Cardiac septum (tissue), 1 donor: ENCODE measurements around the gene GPX6. TPM values are rescaled to one million over a fixed set of nuclear protein-coding genes. Genes with fewer than 3 reads are reported as not detected.
"Not testable (repeated sequence)": the region's sequence is repeated elsewhere in the genome, so short reads cannot be mapped to it uniquely, and the experiment has no call there.

Source experiments
- DNase-seq: peaks from one replicate; pipeline ENCODE4 v3.0.0-alpha.2; 2020; ENCODE audit warnings: low spot score
- intact Hi-C: fragments of 100-400 bp; cut with DNase I; formaldehyde crosslinking; loops from one replicate; pipeline ENCODE4 v1.14.0; 2022
- long read RNA-seq: library from polyadenylated mRNA; unstranded; transcript quantifications from one replicate; pipeline ENCODE4 v2.0.0, GENCODE V29; 2021
- total RNA-seq: library from RNA; stranded (reverse); fragmentation: NEBNext Ultra II Directional; extraction: Animal tissue kit (Norgen Biotek cat#: 25700); gene quantifications from one replicate; pipeline ENCODE4 v1.2.1, GENCODE V29; 2021
- donor health status: DM: no; HTN: no; CAD: no.

Gene GPX6
- not detected for total RNA-seq
- long read RNA-seq = 0 reads

- intact Hi-C loops = no loop called here
- no peak for DNase-seq
Measured at GRCh38 chr6:28515676-28516075, at the start of gene GPX6. Gene GPX6 (minus strand): TSS chr6:28515793. CDS start chr6:28515743, 50 bp downstream.

- intact Hi-C loops = no loop called here
- DNase-seq = no peak
Measured at GRCh38 chr6:28563430-28564095, 48.0 kb upstream of the GPX6 start.

- intact Hi-C loops = no loop called here
- no peak for DNase-seq
Measured at GRCh38 chr6:28558629-28559028, 43.0 kb upstream of the GPX6 start.

GRCh38 chr6:28555136-28555535, 39.5 kb upstream of the GPX6 start:
- intact Hi-C loops = no loop called here
- DNase-seq = no peak

DNA sequence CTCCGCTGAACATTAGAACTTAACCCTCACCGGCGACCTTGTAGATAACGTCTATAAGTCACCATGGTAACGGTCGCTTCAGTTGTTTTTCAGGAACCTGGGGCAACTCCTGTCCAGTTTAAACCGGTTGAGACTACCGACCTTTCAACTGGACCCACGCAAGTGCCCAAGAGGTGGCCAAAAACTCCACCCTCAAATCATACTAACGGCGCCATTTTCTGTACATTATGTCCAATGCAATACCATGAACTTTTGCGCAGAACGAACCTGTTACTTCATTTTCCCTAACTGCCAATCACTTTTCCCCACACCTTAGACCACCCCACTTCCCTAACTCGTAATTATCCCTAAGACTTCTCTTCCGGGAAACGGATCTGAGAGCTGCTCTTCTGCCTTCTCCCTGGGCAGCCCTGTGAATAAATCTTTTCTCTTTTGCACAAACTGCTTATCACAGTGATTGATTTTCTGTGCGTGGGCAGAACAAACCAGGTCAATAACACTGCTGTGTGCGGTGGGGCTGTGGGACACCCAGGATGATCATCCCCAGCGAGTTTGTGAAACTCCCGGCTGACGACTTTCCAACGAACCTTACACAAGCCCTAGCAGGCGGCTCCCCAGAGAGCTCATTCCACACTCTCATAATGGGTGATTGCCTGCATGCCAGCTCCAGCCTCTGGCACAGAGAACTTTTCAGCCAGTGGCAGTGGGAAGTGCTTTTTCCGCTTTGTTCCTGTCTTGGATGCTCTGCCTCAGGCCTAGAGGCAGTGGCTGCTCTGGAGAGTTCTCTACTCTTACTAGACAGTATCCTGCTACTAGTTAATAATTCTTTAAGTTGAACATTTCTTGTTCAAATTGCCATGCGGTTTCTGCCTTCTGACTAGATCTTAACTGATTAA, 38.6 kb upstream of the GPX6 start:
- intact Hi-C loops = no loop called here
- DNase-seq = no peak

DNA sequence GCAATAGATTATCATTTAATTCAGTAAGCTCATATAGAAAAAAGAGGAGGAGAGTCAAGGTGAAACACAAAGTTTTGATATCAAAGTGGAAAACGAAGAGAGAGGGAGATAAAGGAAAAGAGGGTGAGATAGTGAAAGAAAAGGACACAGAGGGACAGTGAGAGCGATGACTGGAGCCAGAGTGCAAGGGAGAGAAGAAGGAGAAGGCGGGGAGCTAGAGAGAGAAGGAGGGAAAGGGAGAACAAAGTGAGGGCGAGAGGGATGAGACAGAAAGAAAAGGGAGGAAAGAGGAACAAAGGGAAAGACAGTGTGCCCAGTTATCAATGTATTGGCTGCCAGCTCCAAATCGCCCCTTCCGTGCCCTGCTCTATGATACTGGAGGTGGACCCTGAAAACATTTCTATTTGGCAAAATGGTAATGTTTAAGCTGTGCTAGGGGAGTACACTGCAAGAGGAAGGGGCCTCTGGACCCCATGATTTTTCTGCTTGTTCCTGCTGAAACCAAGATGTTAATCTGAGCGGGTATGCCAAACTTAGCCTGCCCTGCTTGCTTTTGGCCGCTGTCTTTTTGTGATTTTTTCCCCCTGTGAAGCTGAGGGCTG, 37.9 kb upstream of the GPX6 start:
- intact Hi-C loops = no loop called here
- DNase-seq = no peak

GRCh38 chr6:28551891-28552666, 36.5 kb upstream of the GPX6 start:
- DNase-seq = no peak
- intact Hi-C loops = no loop called here

DNA sequence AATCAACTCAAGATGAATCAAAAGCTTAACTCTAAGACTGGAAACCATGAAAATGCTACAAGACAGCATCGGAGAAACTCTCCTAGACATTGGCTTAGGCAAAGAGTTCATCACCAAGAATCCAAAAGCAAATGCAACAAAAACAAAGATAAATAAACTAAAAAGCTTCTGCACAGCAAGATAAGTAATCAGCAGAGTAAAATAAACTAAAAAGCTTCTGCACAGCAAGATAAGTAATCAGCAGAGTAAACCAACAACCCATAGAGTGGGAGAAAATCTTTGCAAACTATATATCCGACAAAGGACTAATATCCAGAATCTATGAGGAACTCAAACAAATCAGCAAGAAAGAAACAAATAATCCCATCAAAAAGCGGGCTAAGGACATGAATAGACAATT, 31.4 kb upstream of the GPX6 start:
- DNase-seq, intact Hi-C loops: not testable (repeated sequence)

DNA sequence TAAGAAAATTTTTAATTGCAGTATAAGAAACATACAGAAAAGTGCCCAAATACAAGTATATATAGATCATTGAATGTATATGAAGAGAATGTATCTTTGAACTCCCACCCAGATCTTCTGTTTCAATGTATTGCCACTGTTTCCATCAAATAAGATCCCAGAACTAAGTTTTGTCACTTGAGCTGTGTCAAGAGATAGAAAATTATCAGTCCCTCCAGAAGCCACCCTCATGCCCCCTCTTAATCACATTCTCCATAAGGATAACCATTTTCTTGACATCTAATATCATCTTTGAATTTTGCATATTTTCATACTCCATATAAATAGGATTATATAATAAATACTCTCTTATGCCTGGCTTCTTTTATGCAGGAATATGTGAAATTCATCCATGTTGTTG, 30.4 kb upstream of the GPX6 start:
- DNase-seq = no peak
- intact Hi-C loops = no loop called here

- intact Hi-C loops = no loop called here
- no peak for DNase-seq
Measured at GRCh38 chr6:28543651-28544610, 28.3 kb upstream of the GPX6 start.

GRCh38 chr6:28542440-28543296, 27.1 kb upstream of the GPX6 start:
- DNase-seq = no peak
- intact Hi-C loops = no loop called here

GRCh38 chr6:28541996-28542395, 26.4 kb upstream of the GPX6 start:
- DNase-seq = no peak
- intact Hi-C loops = no loop called here

- intact Hi-C loops = no loop called here
Measured at GRCh38 chr6:28537509-28538140, 22.0 kb upstream of the GPX6 start.

DNA sequence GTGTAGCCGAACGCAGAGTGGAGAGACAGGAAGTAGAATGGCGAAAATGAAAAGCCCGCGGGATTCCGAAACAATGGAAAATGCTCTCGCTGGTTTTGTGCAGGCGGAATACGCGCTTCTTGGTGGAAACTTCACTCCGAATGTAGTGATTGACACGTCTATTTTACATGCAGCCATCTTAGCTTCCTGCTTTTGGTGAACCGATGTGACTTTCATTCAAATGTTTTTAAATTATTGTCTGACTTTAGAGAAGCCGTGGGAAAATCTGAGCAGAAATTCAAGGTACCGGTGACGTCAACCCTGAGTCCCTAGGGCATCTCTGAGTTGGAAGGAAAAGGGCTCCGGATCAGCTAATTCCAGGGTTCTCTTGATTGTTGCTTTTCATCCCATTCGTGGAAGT, 21.5 kb upstream of the GPX6 start:
- DNase-seq = no peak
- intact Hi-C loops = no loop called here

More at GRCh38 chr6:28537509-28538140, 22.0 kb upstream of the GPX6 start:
- no peak for DNase-seq

DNA sequence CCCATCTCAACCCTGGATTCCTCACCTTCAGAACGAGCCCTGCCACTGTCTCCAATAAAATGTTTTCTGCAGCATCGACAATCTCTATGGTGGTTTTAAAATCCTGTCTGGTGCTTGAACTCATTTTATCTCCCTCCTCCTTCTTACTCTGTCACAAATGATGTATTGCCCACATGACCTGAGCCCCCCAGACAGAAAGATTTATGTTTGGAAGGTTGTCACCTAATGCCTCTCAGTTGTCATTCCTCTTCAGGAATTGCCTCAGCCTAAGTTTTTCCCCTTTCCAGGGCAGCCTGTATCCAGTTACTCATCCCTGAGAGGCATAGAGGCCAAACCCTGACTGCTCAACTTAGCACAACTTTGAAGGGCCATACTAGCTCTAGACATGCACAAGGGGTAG, 19.3 kb upstream of the GPX6 start:
- no peak for DNase-seq
- intact Hi-C loops = no loop called here

DNA sequence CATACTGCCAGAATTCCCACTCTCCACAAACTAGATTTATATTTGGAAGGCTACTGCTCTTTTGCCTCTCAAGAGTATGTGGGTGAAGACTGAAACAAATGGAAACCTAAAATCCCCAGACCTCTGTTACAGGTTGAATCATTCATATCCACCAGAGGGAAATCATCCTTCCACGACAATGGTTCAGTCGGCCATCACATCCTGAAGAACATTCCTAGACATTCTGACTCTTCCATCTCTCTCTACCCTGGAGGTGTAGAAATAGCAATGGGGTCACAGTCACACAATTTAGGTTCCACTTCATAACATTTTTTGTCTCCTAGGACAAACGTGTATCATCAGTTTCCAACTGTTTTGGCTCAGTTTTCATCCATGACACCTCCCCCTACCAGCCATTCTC, 18.7 kb upstream of the GPX6 start:
- DNase-seq = no peak
- intact Hi-C loops = no loop called here

DNA sequence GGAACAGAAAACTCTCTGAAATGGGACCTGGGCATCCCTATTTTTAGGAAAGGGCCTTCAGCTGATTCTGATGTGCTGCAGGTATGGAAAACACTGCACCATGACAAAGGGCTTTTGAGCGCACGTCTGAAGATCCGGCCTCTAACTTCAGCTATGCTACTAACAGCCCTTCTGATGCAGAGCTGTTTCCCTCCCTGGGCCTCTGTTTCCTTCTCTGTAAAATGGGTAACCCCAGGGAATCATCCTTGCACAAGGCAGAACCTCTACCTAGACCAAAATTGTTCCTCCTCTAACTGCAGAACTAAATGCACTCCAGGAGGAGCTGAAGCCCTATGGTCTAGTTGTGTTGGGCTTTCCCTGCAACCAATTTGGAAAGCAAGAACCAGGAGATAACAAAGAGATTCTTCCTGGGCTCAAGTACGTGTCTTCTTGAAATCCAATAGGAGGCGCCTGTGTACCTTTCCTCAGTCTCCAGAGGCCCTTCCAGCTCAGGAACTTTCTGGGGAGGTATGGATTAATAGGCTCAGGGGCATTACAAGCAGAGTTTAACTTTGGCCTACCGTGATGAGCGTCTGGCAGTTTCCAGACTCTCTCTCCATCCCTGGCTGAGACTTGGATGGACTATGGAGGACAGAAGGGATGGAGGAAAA, 16.0 kb upstream of the GPX6 start:
- no peak for DNase-seq
- intact Hi-C loops = no loop called here
